HCT116 (cell line): ENCODE data around the gene CTDNEP1. TPM values are rescaled to one million over a fixed set of nuclear protein-coding genes. Genes with fewer than 3 reads are reported as not detected.

Source experiments
- ATAC-seq: fragments of 200-7000 bp; cut with Tn5 transposase; 2 replicates; pipeline ENCODE4 v1.9.1; 2020; ENCODE audit warnings: mild to moderate bottlenecking, moderate library complexity
- BruUV-seq: library from RNA; stranded (reverse); fragments of 400-500 nt; replicated peaks from 2 replicates; lab custom pipeline; 2021; lab: Mats Ljungman, UMichigan
- CTCF ChIA-PET: fragments of 300-600 bp; sonication (Branson Sonifier 250); formaldehyde crosslinking; loops from one replicate; lab custom pipeline; 2021; ENCODE audit warnings: antibody characterized with exemption; lab: Charles Lee
- POLR2A ChIA-PET: fragments of 300-600, 350-600 bp; sonication (Branson Sonifier 250); formaldehyde crosslinking; loops from one replicate; lab custom pipeline; 2021; ENCODE audit warnings: antibody characterized with exemption; lab: Charles Lee
- RAD21 ChIA-PET, 2 experiments: fragments of 300-600 bp; sonication (Branson Sonifier 250); formaldehyde crosslinking; loops; one replicate each; lab custom pipeline; 2023; ENCODE audit warnings: low total read pairs in 2 of 2; ENCODE audit not compliant: uncharacterized antibody in 2 of 2, unreplicated experiment in 2 of 2, low non-redundant PET in 1 of 2; lab: Charles Lee
- DNase-seq: peaks from one replicate; pipeline ENCODE4 v3.0.0-alpha.2; 2010; ENCODE audit warnings: low read depth, low spot score
- H2AFZ ChIP-seq: fragments of 200-600 bp; shearing (Covaris generic), sonication (generic); 2 replicates; pipeline ENCODE4 v1.6.1; 2017; ENCODE audit warnings: low read depth, mixed run types, mixed read lengths, antibody characterized with exemption, low read length; ENCODE audit not compliant: poor library complexity, severe bottlenecking
- H3K27ac ChIP-seq: 2 replicates; pipeline ENCODE4 v1.5.1; 2012; ENCODE audit warnings: low read depth, low read length
- H3K27me3 ChIP-seq: fragments of 200-600 bp; sonication (generic); 2 replicates; pipeline ENCODE4 v1.6.1; 2016; ENCODE audit warnings: mixed run types, low read length, mixed read lengths; ENCODE audit not compliant: insufficient read depth
- H3K36me3 ChIP-seq, 2 experiments: fragments of 200-500 bp in 1 of 2; fragments of 200-600 bp in 1 of 2; sonication (Bioruptor generic) in 1 of 2; sonication (generic) in 1 of 2; 2 replicates each; pipeline versions ENCODE4 v1.5.1 to v1.6.1; 2014 to 2016; ENCODE audit warnings: low read length in 2 of 2, inconsistent platforms in 1 of 2, mixed read lengths in 1 of 2, mixed run types in 1 of 2; ENCODE audit not compliant: insufficient read depth in 2 of 2, control insufficient read depth in 1 of 2
- H3K4me1 ChIP-seq, 2 experiments: fragments of 200-600 bp in 1 of 2; sonication (generic) in 1 of 2; 2 replicates each; pipeline versions ENCODE4 v1.5.1 to v1.6.1; 2012 to 2017; ENCODE audit warnings: low read length in 2 of 2, inconsistent platforms in 1 of 2, mild to moderate bottlenecking in 1 of 2, mixed read lengths in 1 of 2, mixed run types in 1 of 2, moderate library complexity in 1 of 2; ENCODE audit not compliant: insufficient read depth in 2 of 2, control insufficient read depth in 1 of 2
- H3K4me2 ChIP-seq: fragments of 200-600 bp; sonication (generic); 2 replicates; pipeline ENCODE4 v1.6.1; 2017; ENCODE audit warnings: mixed run types, low read length, mixed read lengths
- H3K4me3 ChIP-seq, 2 experiments: fragments of 200-600 bp in 1 of 2; sonication (generic) in 1 of 2; replicated peaks in 1 of 2; 2 replicates each; pipeline ENCODE4 v1.5.1; 2011 to 2016; ENCODE audit warnings: low read length in 2 of 2, control low read depth in 1 of 2, low read depth in 1 of 2, mild to moderate bottlenecking in 1 of 2, mixed read lengths in 1 of 2, mixed run types in 1 of 2
- H3K79me2 ChIP-seq: fragments of 200-600 bp; sonication (generic); 2 replicates; pipeline ENCODE4 v1.6.1; 2017; ENCODE audit warnings: mild to moderate bottlenecking, mixed run types, low read length, moderate library complexity, mixed read lengths; ENCODE audit not compliant: insufficient read depth
- H3K9ac ChIP-seq: fragments of 200-600 bp; sonication (generic); 2 replicates; pipeline ENCODE4 v1.6.1; 2016; ENCODE audit warnings: low read length, mixed read lengths
- H3K9me2 ChIP-seq: fragments of 200-600 bp; sonication (generic), shearing (Covaris generic); 2 replicates; pipeline ENCODE4 v1.6.1; 2017; ENCODE audit warnings: mixed run types, mild to moderate bottlenecking, moderate library complexity; ENCODE audit not compliant: insufficient read depth
- H3K9me3 ChIP-seq, 2 experiments: fragments of 200-500 bp in 1 of 2; fragments of 200-600 bp in 1 of 2; sonication (Bioruptor generic) in 1 of 2; sonication (generic) in 1 of 2; 2 replicates each; pipeline ENCODE4 v1.6.1; 2014 to 2017; ENCODE audit warnings: low read length in 2 of 2, mixed read lengths in 2 of 2, inconsistent platforms in 1 of 2, low read depth in 1 of 2, mild to moderate bottlenecking in 1 of 2, mixed run types in 1 of 2, moderate library complexity in 1 of 2; ENCODE audit not compliant: control insufficient read depth in 1 of 2, insufficient read depth in 1 of 2
- H4K20me1 ChIP-seq: fragments of 200-600 bp; sonication (generic), shearing (Covaris generic); 2 replicates; pipeline ENCODE4 v1.6.1; 2017; ENCODE audit warnings: mixed run types, mild to moderate bottlenecking, moderate library complexity; ENCODE audit not compliant: insufficient read depth
- CBX3 ChIP-seq: IDR thresholded peaks from 2 replicates; pipeline ENCODE4 v1.6.1; 2012; ENCODE audit warnings: low read depth
- CEBPB ChIP-seq: IDR thresholded peaks from 2 replicates; pipeline ENCODE4 v1.6.1; 2012; ENCODE audit warnings: low read depth
- CTCF ChIP-seq, 3 experiments: fragments of 200-600 bp in 1 of 3; sonication (generic) in 1 of 3; IDR thresholded peaks in 2 of 3; conservative IDR thresholded peaks in 1 of 3; 2 replicates each; pipeline ENCODE4 v1.5.1; 2012 to 2017; ENCODE audit warnings: low read depth in 2 of 3, low read length in 2 of 3, antibody characterized with exemption in 1 of 3, borderline replicate concordance in 1 of 3, control low read depth in 1 of 3, mild to moderate bottlenecking in 1 of 3, mixed read lengths in 1 of 3, mixed run types in 1 of 3, moderate library complexity in 1 of 3; ENCODE audit not compliant: insufficient read depth in 1 of 3
- POLR2A ChIP-seq: IDR thresholded peaks from 2 replicates; pipeline ENCODE4 v1.7.0; 2011; ENCODE audit warnings: borderline replicate concordance; ENCODE audit not compliant: insufficient read depth, insufficient read length; ENCODE audit errors: extremely low read depth
- POLR2AphosphoS5 ChIP-seq: IDR thresholded peaks from 2 replicates; pipeline ENCODE4 v1.6.1; 2011; ENCODE audit warnings: mild to moderate bottlenecking, low read depth, low read length, moderate library complexity
- RAD21 ChIP-seq: IDR thresholded peaks from 2 replicates; pipeline ENCODE4 v1.6.1; 2012; ENCODE audit warnings: low read depth, mild to moderate bottlenecking
- intact Hi-C: fragments of 100-400 bp; cut with micrococcal nuclease; formaldehyde crosslinking; loops from 2 replicates; pipeline ENCODE4 v1.10.0; 2022
- total RNA-seq: library from RNA; stranded (reverse); gene quantifications from one replicate; pipeline ENCODE4 v1.2.1, GENCODE V29; 2021; ENCODE audit not compliant: unreplicated experiment

The CTDNEP1 gene
- total RNA-seq, 1 experiment from 2014 or later, result 143 TPM

GRCh38 chr17:7221278-7222092, 30.0 kb downstream of the CTDNEP1 start (continued):
- no peak for TF ChIP-seq CTCF (IDR thresholded peaks at IDR 0.05 in 2 of 3, conservative IDR thresholded peaks at IDR 0.05 in 1 of 3; ENCODE audit: borderline replicate concordance in 1 of 3, insufficient read depth in 1 of 3, low read depth in 2 of 3, low read length in 2 of 3)

GRCh38 chr17:7220593-7221277, 30.8 kb downstream of the CTDNEP1 start:
- DNase-seq, result no peak

More at GRCh38 chr17:7220593-7221277, 30.8 kb downstream of the CTDNEP1 start:
- ChIA-PET RAD21 (interaction anchor here (0.6 to 1.2 kb wide), 8 partner anchors 15 to 188 kb away, joined by 3 to 7 read pairs (median 5); no protein-coding TSS in a partner anchor), CTCF (interaction anchor here (0.9 to 2.8 kb wide), 14 partner anchors 8 to 340 kb away, joined by 3 to 37 read pairs (median 5); partner anchors contain the start of genes GABARAP, NEURL4, PHF23 and SLC2A4), POLR2A (interaction anchor here (0.8 to 3.2 kb wide), 10 partner anchors 14 to 363 kb away, joined by 3 to 19 read pairs (median 9); partner anchors contain the start of genes DVL2, GABARAP, MPDU1 and PHF23)
- H3K27ac ChIP-seq, result peak overlapping the region; percentile 99
- peaks cover 28 to 34% of the 10 kb centered on the region in 2 experiments; a peak in 3 of 4 replicates for H3K36me3 ChIP-seq
- no peaks in the 10 kb centered on the region for H4K20me1 ChIP-seq
- no peaks in the 10 kb centered on the region for H3K9me3 ChIP-seq
- peaks cover 30% of the 10 kb centered on the region for H3K79me2 ChIP-seq
- H3K4me3 ChIP-seq, result peak overlapping the region; percentile 69 to 75
- peak overlapping the region; percentile 96 for H3K4me2 ChIP-seq
- no peaks in the 10 kb centered on the region for H3K27me3 ChIP-seq
- no peaks in the 10 kb centered on the region for H3K9me2 ChIP-seq
- ATAC-seq, result peak; percentile 73
- peaks cover 7 to 48% of the 10 kb centered on the region in 2 experiments; a peak in 3 of 4 replicates for H3K4me1 ChIP-seq
- BruUV-seq, result no TSS peak
- intact Hi-C loops, result loop anchor here (2.0 kb wide), 1 partner anchor 76 kb away; no protein-coding TSS in a partner anchor
- H2AFZ ChIP-seq, result no peak overlapping the region
- TF ChIP-seq CTCF (IDR thresholded peaks at IDR 0.05 in 2 of 3, conservative IDR thresholded peaks at IDR 0.05 in 1 of 3; ENCODE audit: borderline replicate concordance in 1 of 3, insufficient read depth in 1 of 3, low read depth in 2 of 3, low read length in 2 of 3), result peak in 2 of 3 experiments; percentile 74 to 80; a peak in 5 of 6 replicates
- peak; percentile 44; the same call in 1 of the 2 replicates for TF ChIP-seq POLR2AphosphoS5
- TF ChIP-seq POLR2A, result no peak
- no peak for TF ChIP-seq CEBPB
- TF ChIP-seq CBX3, result no peak
- peak; percentile 68 for TF ChIP-seq RAD21
- peak overlapping the region; percentile 95 for H3K9ac ChIP-seq
